HepG2 (cell line): Measurements from ENCODE around the gene TP73. TPM values are rescaled to one million over a fixed set of nuclear protein-coding genes. Genes with fewer than 3 reads are reported as not detected.

Experiments
- BRCA1 ChIP-seq: sonication (generic); formaldehyde crosslinking; IDR thresholded peaks from 2 replicates; pipeline ENCODE4 v1.4.0; 2020; ENCODE audit warnings: missing genetic modification reagents
- EP300 ChIP-seq, 3 experiments: sonication (generic) in 1 of 3; formaldehyde crosslinking in 1 of 3; IDR thresholded peaks; 2 replicates each; pipeline versions ENCODE4 v1.5.1 to v1.6.1; 2011 to 2020; ENCODE audit warnings: low read depth in 2 of 3, low read length in 2 of 3, borderline replicate concordance in 1 of 3, improper control_type of control experiment in 1 of 3, mild to moderate bottlenecking in 1 of 3, missing genetic modification reagents in 1 of 3, moderate library complexity in 1 of 3
- FUBP1 ChIP-seq: sonication (generic); formaldehyde crosslinking; IDR thresholded peaks from 2 replicates; pipeline ENCODE4 v1.5.1; 2020; ENCODE audit warnings: missing genetic modification reagents, mild to moderate bottlenecking, borderline replicate concordance
- MED8 ChIP-seq: sonication (generic); formaldehyde crosslinking; IDR thresholded peaks from 2 replicates; pipeline ENCODE4 v1.8.1; 2023; ENCODE audit warnings: mild to moderate bottlenecking, missing genetic modification reagents; ENCODE audit not compliant: insufficient replicate concordance
- PHB2 ChIP-seq: fragments of 450-650 bp; IDR thresholded peaks from 2 replicates; pipeline ENCODE4 v1.6.1; 2018; ENCODE audit not compliant: partially characterized antibody
- RARA ChIP-seq: IDR thresholded peaks from 2 replicates; pipeline ENCODE4 v1.6.1; 2016; ENCODE audit warnings: missing genetic modification reagents, missing compliant biosample characterization
- TAF1 ChIP-seq: sonication (generic); formaldehyde crosslinking; IDR thresholded peaks from 2 replicates; pipeline ENCODE4 v1.4.0; 2020; ENCODE audit warnings: missing genetic modification reagents
- ZBTB42 ChIP-seq: sonication (generic); formaldehyde crosslinking; IDR thresholded peaks from 2 replicates; pipeline ENCODE4 v1.5.0; 2020; ENCODE audit warnings: mild to moderate bottlenecking, missing genetic modification reagents
- polyA plus RNA-seq, 8 experiments: library from polyadenylated mRNA; depleted of rRNA in 3 of 8; stranded (reverse) in 7 of 8; unstranded in 1 of 8; fragments of >200 nt; fragmentation: Illumina TruSeq in 4 of 8; extraction: Trizol in 4 of 8; gene quantifications; 2 replicates each; pipeline versions ENCODE4 v1.2.1 to v1.2.3, GENCODE V29; 2011 to 2016; ENCODE audit warnings: low read depth in 4 of 8, missing spikeins in 1 of 8, mixed read lengths in 1 of 8; ENCODE audit not compliant: insufficient read depth in 1 of 8
- total RNA-seq, 5 experiments: library from RNA; depleted of rRNA; stranded (reverse); fragments of >200 nt; fragmentation: Illumina TruSeq; extraction: Trizol; gene quantifications; 2 replicates each; pipeline ENCODE4 v1.2.3, GENCODE V29; 2016; ENCODE audit warnings: low read depth in 1 of 5
- TF ChIP-seq, protein P1 (sequence below): sonication (generic); formaldehyde crosslinking; IDR thresholded peaks from 2 replicates; pipeline ENCODE4 v1.5.0; 2020; ENCODE audit warnings: mild to moderate bottlenecking, missing genetic modification reagents, borderline replicate concordance
- TF ChIP-seq, protein P2 (sequence below): sonication (generic); formaldehyde crosslinking; IDR thresholded peaks from 2 replicates; pipeline ENCODE4 v1.4.0; 2020; ENCODE audit warnings: missing genetic modification reagents, borderline replicate concordance
- TF ChIP-seq, protein P3 (sequence below): fragments of 450-650 bp; IDR thresholded peaks from 2 replicates; pipeline ENCODE4 v1.6.1; 2016
- TF ChIP-seq, protein P4 (sequence below): sonication (generic); formaldehyde crosslinking; IDR thresholded peaks from 2 replicates; pipeline ENCODE4 v1.4.0; 2020; ENCODE audit warnings: mild to moderate bottlenecking, missing genetic modification reagents

TP73 gene
- total and polyA plus RNA-seq, 2 of the 13 experiments (the other 11 are each of a cell fraction or from before 2014, with no cell fraction given): 0.49 to 1.1 TPM

GRCh38 chr1:3775490-3776230, 123.3 kb downstream of the TP73 start (continued):
- TF ChIP-seq, protein P1, sequence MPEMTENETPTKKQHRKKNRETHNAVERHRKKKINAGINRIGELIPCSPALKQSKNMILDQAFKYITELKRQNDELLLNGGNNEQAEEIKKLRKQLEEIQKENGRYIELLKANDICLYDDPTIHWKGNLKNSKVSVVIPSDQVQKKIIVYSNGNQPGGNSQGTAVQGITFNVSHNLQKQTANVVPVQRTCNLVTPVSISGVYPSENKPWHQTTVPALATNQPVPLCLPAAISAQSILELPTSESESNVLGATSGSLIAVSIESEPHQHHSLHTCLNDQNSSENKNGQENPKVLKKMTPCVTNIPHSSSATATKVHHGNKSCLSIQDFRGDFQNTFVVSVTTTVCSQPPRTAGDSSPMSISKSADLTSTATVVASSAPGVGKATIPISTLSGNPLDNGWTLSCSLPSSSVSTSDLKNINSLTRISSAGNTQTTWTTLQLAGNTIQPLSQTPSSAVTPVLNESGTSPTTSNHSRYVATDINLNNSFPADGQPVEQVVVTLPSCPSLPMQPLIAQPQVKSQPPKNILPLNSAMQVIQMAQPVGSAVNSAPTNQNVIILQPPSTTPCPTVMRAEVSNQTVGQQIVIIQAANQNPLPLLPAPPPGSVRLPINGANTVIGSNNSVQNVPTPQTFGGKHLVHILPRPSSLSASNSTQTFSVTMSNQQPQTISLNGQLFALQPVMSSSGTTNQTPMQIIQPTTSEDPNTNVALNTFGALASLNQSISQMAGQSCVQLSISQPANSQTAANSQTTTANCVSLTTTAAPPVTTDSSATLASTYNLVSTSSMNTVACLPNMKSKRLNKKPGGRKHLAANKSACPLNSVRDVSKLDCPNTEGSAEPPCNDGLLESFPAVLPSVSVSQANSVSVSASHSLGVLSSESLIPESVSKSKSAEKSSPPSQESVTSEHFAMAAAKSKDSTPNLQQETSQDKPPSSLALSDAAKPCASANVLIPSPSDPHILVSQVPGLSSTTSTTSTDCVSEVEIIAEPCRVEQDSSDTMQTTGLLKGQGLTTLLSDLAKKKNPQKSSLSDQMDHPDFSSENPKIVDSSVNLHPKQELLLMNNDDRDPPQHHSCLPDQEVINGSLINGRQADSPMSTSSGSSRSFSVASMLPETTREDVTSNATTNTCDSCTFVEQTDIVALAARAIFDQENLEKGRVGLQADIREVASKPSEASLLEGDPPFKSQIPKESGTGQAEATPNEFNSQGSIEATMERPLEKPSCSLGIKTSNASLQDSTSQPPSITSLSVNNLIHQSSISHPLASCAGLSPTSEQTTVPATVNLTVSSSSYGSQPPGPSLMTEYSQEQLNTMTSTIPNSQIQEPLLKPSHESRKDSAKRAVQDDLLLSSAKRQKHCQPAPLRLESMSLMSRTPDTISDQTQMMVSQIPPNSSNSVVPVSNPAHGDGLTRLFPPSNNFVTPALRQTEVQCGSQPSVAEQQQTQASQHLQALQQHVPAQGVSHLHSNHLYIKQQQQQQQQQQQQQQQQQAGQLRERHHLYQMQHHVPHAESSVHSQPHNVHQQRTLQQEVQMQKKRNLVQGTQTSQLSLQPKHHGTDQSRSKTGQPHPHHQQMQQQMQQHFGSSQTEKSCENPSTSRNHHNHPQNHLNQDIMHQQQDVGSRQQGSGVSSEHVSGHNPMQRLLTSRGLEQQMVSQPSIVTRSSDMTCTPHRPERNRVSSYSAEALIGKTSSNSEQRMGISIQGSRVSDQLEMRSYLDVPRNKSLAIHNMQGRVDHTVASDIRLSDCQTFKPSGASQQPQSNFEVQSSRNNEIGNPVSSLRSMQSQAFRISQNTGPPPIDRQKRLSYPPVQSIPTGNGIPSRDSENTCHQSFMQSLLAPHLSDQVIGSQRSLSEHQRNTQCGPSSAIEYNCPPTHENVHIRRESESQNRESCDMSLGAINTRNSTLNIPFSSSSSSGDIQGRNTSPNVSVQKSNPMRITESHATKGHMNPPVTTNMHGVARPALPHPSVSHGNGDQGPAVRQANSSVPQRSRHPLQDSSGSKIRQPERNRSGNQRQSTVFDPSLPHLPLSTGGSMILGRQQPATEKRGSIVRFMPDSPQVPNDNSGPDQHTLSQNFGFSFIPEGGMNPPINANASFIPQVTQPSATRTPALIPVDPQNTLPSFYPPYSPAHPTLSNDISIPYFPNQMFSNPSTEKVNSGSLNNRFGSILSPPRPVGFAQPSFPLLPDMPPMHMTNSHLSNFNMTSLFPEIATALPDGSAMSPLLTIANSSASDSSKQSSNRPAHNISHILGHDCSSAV (CRISPR knock-in tag): no peak
- TF ChIP-seq ZBTB42 (CRISPR knock-in tag) (peak; percentile 93), RARA (peak; percentile 65), PHB2 (no peak), FUBP1 (CRISPR knock-in tag) (no peak), BRCA1 (CRISPR knock-in tag) (peak; percentile 88), TAF1 (CRISPR knock-in tag) (peak; percentile 49; the same call in 1 of the 2 replicates), EP300 (IDR thresholded peaks at IDR 0.05; ENCODE audit: low read depth in 2 of 2, low read length in 2 of 2) (no peak; a peak in 1 of 4 replicates), EP300 (CRISPR knock-in tag; IDR thresholded peaks at IDR 0.05; ENCODE audit: borderline replicate concordance) (0 out of 2 replicates have a peak, but pooled peaks have one; percentile 33), MED8 (CRISPR knock-in tag) (peak; percentile 35)
- TF ChIP-seq, protein P2, sequence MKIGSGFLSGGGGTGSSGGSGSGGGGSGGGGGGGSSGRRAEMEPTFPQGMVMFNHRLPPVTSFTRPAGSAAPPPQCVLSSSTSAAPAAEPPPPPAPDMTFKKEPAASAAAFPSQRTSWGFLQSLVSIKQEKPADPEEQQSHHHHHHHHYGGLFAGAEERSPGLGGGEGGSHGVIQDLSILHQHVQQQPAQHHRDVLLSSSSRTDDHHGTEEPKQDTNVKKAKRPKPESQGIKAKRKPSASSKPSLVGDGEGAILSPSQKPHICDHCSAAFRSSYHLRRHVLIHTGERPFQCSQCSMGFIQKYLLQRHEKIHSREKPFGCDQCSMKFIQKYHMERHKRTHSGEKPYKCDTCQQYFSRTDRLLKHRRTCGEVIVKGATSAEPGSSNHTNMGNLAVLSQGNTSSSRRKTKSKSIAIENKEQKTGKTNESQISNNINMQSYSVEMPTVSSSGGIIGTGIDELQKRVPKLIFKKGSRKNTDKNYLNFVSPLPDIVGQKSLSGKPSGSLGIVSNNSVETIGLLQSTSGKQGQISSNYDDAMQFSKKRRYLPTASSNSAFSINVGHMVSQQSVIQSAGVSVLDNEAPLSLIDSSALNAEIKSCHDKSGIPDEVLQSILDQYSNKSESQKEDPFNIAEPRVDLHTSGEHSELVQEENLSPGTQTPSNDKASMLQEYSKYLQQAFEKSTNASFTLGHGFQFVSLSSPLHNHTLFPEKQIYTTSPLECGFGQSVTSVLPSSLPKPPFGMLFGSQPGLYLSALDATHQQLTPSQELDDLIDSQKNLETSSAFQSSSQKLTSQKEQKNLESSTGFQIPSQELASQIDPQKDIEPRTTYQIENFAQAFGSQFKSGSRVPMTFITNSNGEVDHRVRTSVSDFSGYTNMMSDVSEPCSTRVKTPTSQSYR (CRISPR knock-in tag): peak; percentile 65
- TF ChIP-seq, protein P3, sequence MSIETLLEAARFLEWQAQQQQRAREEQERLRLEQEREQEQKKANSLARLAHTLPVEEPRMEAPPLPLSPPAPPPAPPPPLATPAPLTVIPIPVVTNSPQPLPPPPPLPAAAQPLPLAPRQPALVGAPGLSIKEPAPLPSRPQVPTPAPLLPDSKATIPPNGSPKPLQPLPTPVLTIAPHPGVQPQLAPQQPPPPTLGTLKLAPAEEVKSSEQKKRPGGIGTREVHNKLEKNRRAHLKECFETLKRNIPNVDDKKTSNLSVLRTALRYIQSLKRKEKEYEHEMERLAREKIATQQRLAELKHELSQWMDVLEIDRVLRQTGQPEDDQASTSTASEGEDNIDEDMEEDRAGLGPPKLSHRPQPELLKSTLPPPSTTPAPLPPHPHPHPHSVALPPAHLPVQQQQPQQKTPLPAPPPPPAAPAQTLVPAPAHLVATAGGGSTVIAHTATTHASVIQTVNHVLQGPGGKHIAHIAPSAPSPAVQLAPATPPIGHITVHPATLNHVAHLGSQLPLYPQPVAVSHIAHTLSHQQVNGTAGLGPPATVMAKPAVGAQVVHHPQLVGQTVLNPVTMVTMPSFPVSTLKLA: peak; percentile 73
- TF ChIP-seq, protein P4, sequence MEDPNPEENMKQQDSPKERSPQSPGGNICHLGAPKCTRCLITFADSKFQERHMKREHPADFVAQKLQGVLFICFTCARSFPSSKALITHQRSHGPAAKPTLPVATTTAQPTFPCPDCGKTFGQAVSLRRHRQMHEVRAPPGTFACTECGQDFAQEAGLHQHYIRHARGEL (CRISPR knock-in tag): 0 out of 2 replicates have a peak, but pooled peaks have one; percentile 66
